Ovary (tissue), 9 donors: ENCODE results near the gene VARS1. TPM values are rescaled to one million over a fixed set of nuclear protein-coding genes. Genes with fewer than 3 reads are reported as not detected.
"Not testable (repeated sequence)": the region's sequence is repeated elsewhere in the genome, so short reads cannot be mapped to it uniquely, and the experiment has no call there.

Experiments
- DNase-seq, 5 donors: peaks; one replicate each; pipeline ENCODE4 v3.0.0-alpha.2; 2019 to 2020
- H3K27ac ChIP-seq, 2 donors: fragments of 200-600 bp; one replicate each; pipeline versions ENCODE4 v1.5.1 to v1.8.0; 2019 to 2022
- H3K27me3 ChIP-seq: fragments of 200-600 bp; one replicate; pipeline ENCODE4 v1.8.0; 2022
- H3K36me3 ChIP-seq: fragments of 200-600 bp; sonication (generic); one replicate; pipeline ENCODE4 v1.5.1; 2019
- H3K4me1 ChIP-seq: one replicate; pipeline ENCODE4 v1.8.1; 2013; ENCODE audit warnings: mild to moderate bottlenecking, moderate library complexity; ENCODE audit not compliant: insufficient read depth
- H3K4me3 ChIP-seq: fragments of 200-600 bp; sonication (generic); one replicate; pipeline ENCODE4 v1.5.1; 2017
- H3K9me3 ChIP-seq, 2 donors: fragments of 200-600 bp in 1 of 2; sonication (generic) in 1 of 2; one replicate each; pipeline versions ENCODE4 v1.5.1 to v1.8.1; 2013 to 2019; ENCODE audit warnings: mild to moderate bottlenecking in 1 of 2, moderate library complexity in 1 of 2
- EP300 ChIP-seq: sonication (generic); formaldehyde crosslinking; IDR thresholded peaks from one replicate; pipeline ENCODE4 v1.6.1; 2017; ENCODE audit warnings: antibody characterized with exemption
- POLR2A ChIP-seq: fragments of 450-650 bp; IDR thresholded peaks from one replicate; pipeline ENCODE4 v1.6.1; 2017; ENCODE audit warnings: antibody characterized with exemption, mild to moderate bottlenecking, moderate library complexity
- WGBS, 3 donors: extraction: QIAGEN DNeasy Blood & Tissue Kit in 1 of 3; methylation state at CpG; one replicate each; pipeline versions ENCODE4 v1.1.5 to v1.1.7; 2013 to 2017; 5-methylcytosine and 5-hydroxymethylcytosine counted together
- intact Hi-C, 4 donors: fragments of 100-400 bp; cut with DNase I; formaldehyde crosslinking; loops; one replicate each; pipeline versions ENCODE4 v1.11.0 to v1.15.1; 2022 to 2023
- polyA plus RNA-seq, 2 donors: library from polyadenylated mRNA; stranded (reverse); fragments of 200-250 nt in 1 of 2; fragments of 350-450 nt in 1 of 2; fragmentation: Illumina TruSeq in 1 of 2; extraction: RNeasy Lipid Tissue Mini Kit (QIAGEN cat#74804) in 1 of 2; gene quantifications; one replicate each; pipeline ENCODE4 v1.2.3, GENCODE V29; 2013 to 2014
- total RNA-seq, 7 donors: library from RNA; depleted of rRNA in 2 of 7; stranded (reverse); fragments of >200 nt in 2 of 7; fragmentation: NEBNext Ultra II Directional in 3 of 7; extraction: Animal tissue kit (Norgen Biotek cat#: 25700) in 3 of 7; gene quantifications; one replicate each; pipeline versions ENCODE4 v1.1.0 to v1.2.4, GENCODE V29; 2016 to 2023
- TF ChIP-seq, protein P1 (sequence below), 3 donors: fragments of 450-650 bp in 2 of 3; fragments of 200-600 bp in 1 of 3; IDR thresholded peaks; one replicate each; pipeline versions ENCODE4 v1.5.1 to v1.8.0; 2016 to 2022; ENCODE audit warnings: antibody characterized with exemption in 3 of 3, mild to moderate bottlenecking in 1 of 3
- donor health status: DM: no; HTN: no; CAD: no; lungs with moderate emphysema.
- donor health status: DM: no; HTN: no; CAD: no.
- donor health status: Bipolar disorder and iron deficiency.
- donor health status: DM: yes; HTN: yes; CAD: no.
- donor health status: DM: no; HTN: no; CAD: no.
- donor health status: DM: yes; HTN: yes; CAD: no.

Gene VARS1
- total and polyA plus RNA-seq, 9 donors: 16.0 to 73.6 (median 43.8) TPM

DNA sequence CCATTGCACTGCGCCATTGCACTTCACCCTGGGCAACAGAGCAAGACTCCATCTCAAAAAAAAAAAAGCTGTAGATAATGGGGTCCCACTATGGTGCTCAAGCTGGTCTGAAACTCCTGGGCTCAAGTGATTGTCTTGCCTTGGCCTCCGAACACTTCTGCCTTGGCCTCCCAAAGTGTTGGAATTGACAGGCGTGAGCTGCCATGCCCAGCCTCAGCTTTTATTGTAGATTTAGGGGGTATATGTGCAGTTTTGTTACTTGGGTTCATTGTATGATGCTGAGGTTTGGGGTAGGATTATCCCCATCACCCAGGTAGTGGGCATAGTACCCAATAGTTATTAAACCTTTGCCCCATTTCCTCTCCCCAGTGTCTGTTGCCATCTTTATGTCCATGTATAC lies 43.4 kb upstream of the VARS1 start:
- Histone ChIP-seq H3K4me3 (no peak overlapping the region), H3K27ac (no peak overlapping the region), H3K9me3 (no peaks in the 10 kb centered on the region), H3K27me3 (no peaks in the 10 kb centered on the region), H3K36me3 (no peaks in the 10 kb centered on the region), H3K4me1 (no peaks in the 10 kb centered on the region)
- TF ChIP-seq POLR2A (no peak), EP300 (no peak)
- TF ChIP-seq, protein P1, sequence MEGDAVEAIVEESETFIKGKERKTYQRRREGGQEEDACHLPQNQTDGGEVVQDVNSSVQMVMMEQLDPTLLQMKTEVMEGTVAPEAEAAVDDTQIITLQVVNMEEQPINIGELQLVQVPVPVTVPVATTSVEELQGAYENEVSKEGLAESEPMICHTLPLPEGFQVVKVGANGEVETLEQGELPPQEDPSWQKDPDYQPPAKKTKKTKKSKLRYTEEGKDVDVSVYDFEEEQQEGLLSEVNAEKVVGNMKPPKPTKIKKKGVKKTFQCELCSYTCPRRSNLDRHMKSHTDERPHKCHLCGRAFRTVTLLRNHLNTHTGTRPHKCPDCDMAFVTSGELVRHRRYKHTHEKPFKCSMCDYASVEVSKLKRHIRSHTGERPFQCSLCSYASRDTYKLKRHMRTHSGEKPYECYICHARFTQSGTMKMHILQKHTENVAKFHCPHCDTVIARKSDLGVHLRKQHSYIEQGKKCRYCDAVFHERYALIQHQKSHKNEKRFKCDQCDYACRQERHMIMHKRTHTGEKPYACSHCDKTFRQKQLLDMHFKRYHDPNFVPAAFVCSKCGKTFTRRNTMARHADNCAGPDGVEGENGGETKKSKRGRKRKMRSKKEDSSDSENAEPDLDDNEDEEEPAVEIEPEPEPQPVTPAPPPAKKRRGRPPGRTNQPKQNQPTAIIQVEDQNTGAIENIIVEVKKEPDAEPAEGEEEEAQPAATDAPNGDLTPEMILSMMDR (IDR thresholded peaks at IDR 0.05): no peak
- 90 to 94% (median 93%) methylated on average over 3 of the region's 3 CpGs for WGBS, 3 donors
- DNase-seq: no peak
- intact Hi-C loops: loop anchor here in 2 of 4 donors (10.0 kb wide), 2 partner anchors 104 to 294 kb away; partner anchors contain the start of genes ATP6V1G2 (in 1 of the 2), CLIC1 (in 1 of the 2), DDX39B (in 1 of the 2) and NFKBIL1 (in 1 of the 2)

DNA sequence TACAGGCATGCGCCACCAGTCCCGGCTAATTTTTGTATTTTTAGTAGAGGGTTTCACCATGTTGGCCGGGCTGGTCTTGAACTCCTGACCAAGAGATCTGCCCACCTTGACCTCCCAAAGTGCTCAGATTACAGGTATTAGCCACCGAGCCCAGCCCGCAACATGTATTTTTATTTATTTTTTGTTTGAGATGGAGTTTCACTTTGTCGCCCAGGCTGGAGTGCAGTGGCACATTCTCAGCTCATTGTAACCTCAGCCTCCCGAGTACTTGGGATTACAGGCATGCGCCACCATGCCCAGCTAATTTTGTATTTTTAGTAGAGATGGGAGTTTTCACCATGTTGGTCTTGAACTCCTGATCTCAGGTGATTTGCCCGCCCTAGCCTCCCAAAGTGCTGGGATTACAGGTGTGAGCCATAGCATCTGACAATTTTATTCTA lies 42.6 kb upstream of the VARS1 start:
- not testable (repeated sequence) for H3K27ac ChIP-seq, H3K27me3 ChIP-seq, H3K4me1 ChIP-seq, H3K36me3 ChIP-seq, H3K4me3 ChIP-seq, H3K9me3 ChIP-seq
- intact Hi-C loops: loop anchor here in 2 of 4 donors (10.0 kb wide), 2 partner anchors 103 to 293 kb away; partner anchors contain the start of genes ATP6V1G2 (in 1 of the 2), CLIC1 (in 1 of the 2), DDX39B (in 1 of the 2) and NFKBIL1 (in 1 of the 2)
- peak in 1 of 5 donors; percentile 6 for DNase-seq
- 79 to 84% (median 84%) methylated on average over 9 of the region's 9 CpGs for WGBS, 3 donors

DNA sequence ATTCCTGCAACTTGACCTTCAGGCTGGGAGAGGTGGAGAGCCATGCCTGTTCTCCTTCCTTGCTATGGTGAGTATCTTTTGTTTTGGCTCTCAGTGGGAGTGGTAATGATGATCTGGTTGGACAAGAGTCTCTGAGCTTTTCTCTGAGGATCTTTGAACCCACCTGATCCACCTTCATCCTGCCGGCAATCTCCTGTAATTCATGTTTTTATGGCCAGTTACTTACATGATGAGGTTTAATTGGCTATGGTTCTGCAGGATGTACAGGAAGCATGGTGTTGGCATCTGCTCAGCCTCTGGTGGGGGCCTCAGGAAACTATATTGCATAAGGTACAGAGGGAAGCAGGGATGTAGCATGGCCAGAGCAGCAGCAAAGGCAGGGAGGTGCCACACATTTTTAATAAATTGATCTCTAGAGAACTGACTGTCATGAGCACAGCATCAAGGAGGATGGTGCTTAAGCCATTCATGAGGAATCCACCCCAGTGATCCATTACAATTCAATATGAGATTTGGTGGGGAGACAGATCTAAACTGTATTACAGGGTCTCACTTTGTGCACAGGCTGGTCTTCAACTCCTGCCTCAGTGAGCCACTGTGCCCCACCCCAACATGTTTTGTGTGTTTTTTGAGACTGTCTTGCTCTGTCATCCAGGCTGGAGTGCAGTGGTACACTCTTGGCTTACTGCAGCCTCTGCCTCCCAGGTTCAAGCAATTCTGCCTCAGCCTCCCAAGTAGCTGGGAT lies 42.0 kb upstream of the VARS1 start:
- TF ChIP-seq EP300 (no peak), POLR2A (no peak)
- TF ChIP-seq, protein P1 (IDR thresholded peaks at IDR 0.05): no peak
- no peaks in the 10 kb centered on the region for H3K9me3 ChIP-seq
- H3K36me3 ChIP-seq: no peaks in the 10 kb centered on the region
- no peak overlapping the region for H3K27ac ChIP-seq
- intact Hi-C loops: loop anchor here in 2 of 4 donors (10.0 kb wide), 2 partner anchors 103 to 293 kb away; partner anchors contain the start of genes ATP6V1G2 (in 1 of the 2), CLIC1 (in 1 of the 2), DDX39B (in 1 of the 2) and NFKBIL1 (in 1 of the 2)
- no peaks in the 10 kb centered on the region for H3K4me1 ChIP-seq
- no peak overlapping the region for H3K4me3 ChIP-seq
- WGBS, 3 donors: 11 to 36% (median 14%) methylated on average over 1 of the region's 1 CpG
- DNase-seq: peak in 1 of 5 donors; percentile 17
- no peaks in the 10 kb centered on the region for H3K27me3 ChIP-seq

DNA sequence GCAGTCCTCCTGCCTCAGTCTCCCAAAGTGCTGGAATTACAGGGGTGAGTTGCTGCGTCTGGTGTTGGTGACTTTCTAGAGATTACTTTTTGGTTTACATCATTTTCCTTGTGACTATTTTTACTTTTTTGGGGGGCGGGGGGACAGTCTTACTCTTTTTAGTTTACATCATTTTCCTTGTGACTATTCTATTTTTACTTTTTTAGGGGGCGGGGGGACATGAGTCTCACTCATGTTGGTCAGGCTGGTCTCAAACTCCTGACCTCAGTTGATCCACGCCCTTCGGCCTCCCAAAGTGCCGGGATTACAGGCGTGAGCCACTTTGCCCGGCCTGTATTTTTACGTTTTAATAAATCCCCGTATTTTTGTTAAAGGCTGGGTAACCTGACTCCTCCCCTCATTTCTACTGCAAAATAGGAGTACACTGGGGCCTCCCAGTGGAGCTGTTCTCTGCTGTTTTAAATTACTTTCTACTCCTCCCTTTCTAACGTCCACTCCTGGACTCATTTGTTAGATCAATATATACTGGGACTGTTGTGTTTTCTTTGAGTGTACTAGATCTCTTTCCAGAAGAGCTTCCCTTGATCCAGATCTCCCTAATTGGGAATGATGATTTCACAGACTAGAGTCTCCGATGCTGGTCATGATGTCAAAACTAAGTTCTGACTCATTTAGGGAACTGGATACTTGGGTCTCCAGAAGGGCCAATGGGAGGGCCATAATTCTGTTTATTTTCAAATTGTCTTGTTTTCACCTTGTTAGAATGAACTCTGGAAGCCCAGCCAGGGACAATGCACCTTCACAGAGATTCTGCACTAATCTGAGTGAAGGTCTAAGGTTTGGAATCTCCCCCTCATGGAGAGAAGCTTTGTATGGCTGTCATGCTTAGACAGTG lies 41.2 kb upstream of the VARS1 start:
- intact Hi-C loops: loop anchor here in 2 of 4 donors (10.0 kb wide), 2 partner anchors 102 to 292 kb away; partner anchors contain the start of genes ATP6V1G2 (in 1 of the 2), CLIC1 (in 1 of the 2), DDX39B (in 1 of the 2) and NFKBIL1 (in 1 of the 2)

More for the DNA sequence above, 41.2 kb upstream of the VARS1 start:
- Histone ChIP-seq H3K9me3 (no peaks in the 10 kb centered on the region), H3K4me1 (no peaks in the 10 kb centered on the region), H3K27me3 (no peaks in the 10 kb centered on the region), H3K36me3 (no peaks in the 10 kb centered on the region), H3K4me3 (peak overlapping the region; percentile 97), H3K27ac (peak overlapping the region; percentile 49 to 93)
- DNase-seq: peak in 1 of 5 donors; percentile 16
- WGBS, 3 donors: 8 to 17% (median 15%) methylated on average over 12 of the region's 12 CpGs
- TF ChIP-seq POLR2A (no peak), EP300 (no peak)
- TF ChIP-seq, protein P1 (IDR thresholded peaks at IDR 0.05): no peak
